Body of pancreas (tissue), 4 donors: ENCODE results near the gene GJA9. TPM values are rescaled to one million over a fixed set of nuclear protein-coding genes. Genes with fewer than 3 reads are reported as not detected.
A peak's percentile ranks its signal among the peaks of the same experiment; 100 is the strongest.

Source experiments
- ATAC-seq: fragments of 150-250 bp; one replicate; pipeline ENCODE4 v1.9.1; 2016
- DNase-seq, 4 donors: peaks; one replicate each; pipeline ENCODE4 v3.0.0-alpha.2; 2019
- H3K27ac ChIP-seq, 4 donors: fragments of 200-600 bp; sonication (generic); 1 replicate in 3 of 4; 2 replicates in 1 of 4; pipeline versions ENCODE4 v1.5.1 to v1.6.1; 2016 to 2019; ENCODE audit warnings: mild to moderate bottlenecking in 1 of 4, mixed read lengths in 1 of 4, moderate library complexity in 1 of 4
- H3K27me3 ChIP-seq, 2 donors: fragments of 200-600 bp; sonication (generic); one replicate each; pipeline ENCODE4 v1.6.0; 2016; ENCODE audit warnings: mild to moderate bottlenecking in 1 of 2
- H3K36me3 ChIP-seq, 2 donors: fragments of 200-600 bp; sonication (generic); replicated peaks in 1 of 2; 2 replicates each; pipeline ENCODE4 v1.5.1; 2016; ENCODE audit warnings: low read depth in 2 of 2; ENCODE audit not compliant: insufficient read depth in 1 of 2
- H3K4me1 ChIP-seq: fragments of 200-600 bp; sonication (generic); one replicate; pipeline ENCODE4 v1.6.0; 2016
- H3K4me3 ChIP-seq, 2 donors: fragments of 200-600 bp; sonication (generic); 1 replicate in 1 of 2; 2 replicates in 1 of 2; pipeline ENCODE4 v1.5.1; 2016 to 2019
- H3K9me3 ChIP-seq, 3 donors: fragments of 200-600 bp; sonication (generic); 1 replicate in 2 of 3; 2 replicates in 1 of 3; pipeline ENCODE4 v1.5.1; 2016
- CTCF ChIP-seq, 7 experiments: fragments of 450-650 bp in 4 of 7; fragments of 200-600 bp in 3 of 7; sonication (generic) in 3 of 7; IDR thresholded peaks; one replicate each; pipeline ENCODE4 v1.5.1; 2016 to 2019; ENCODE audit warnings: antibody characterized with exemption in 7 of 7
- POLR2A ChIP-seq, 3 donors: fragments of 450-650 bp; IDR thresholded peaks; one replicate each; pipeline ENCODE4 v1.6.1; 2016; ENCODE audit warnings: antibody characterized with exemption in 3 of 3, mild to moderate bottlenecking in 2 of 3
- WGBS, 2 donors: methylation state at CpG; one replicate each; pipeline ENCODE4 v1.1.5; 2017; 5-methylcytosine and 5-hydroxymethylcytosine counted together
- intact Hi-C: fragments of 100-400 bp; cut with DNase I; formaldehyde crosslinking; loops from one replicate; pipeline ENCODE4 v1.15.1; 2023
- total RNA-seq, 2 donors: library from RNA; depleted of rRNA; stranded (reverse); fragments of >200 nt; gene quantifications; one replicate each; pipeline ENCODE4 v1.1.0, GENCODE V29; 2016

Gene GJA9
- total RNA-seq, 2 donors from 2014 or later: not detected

GRCh38 chr1:38889589-38889988, 8.2 kb upstream of the GJA9 start:
- Histone ChIP-seq H3K4me1 (no peaks in the 10 kb centered on the region), H3K9me3 (no peaks in the 10 kb centered on the region), H3K4me3 (no peak overlapping the region), H3K36me3 (no peaks in the 10 kb centered on the region), H3K27ac (no peak overlapping the region), H3K27me3 (no peaks in the 10 kb centered on the region)
- WGBS, 2 donors: 70 to 88% methylated on average over 4 to 5 of the region's 5 CpGs
- ATAC-seq (no peak), DNase-seq (no peak)
- TF ChIP-seq POLR2A (IDR thresholded peaks at IDR 0.05) (no peak), CTCF (IDR thresholded peaks at IDR 0.05) (no peak)
- intact Hi-C loops: no loop called here

GRCh38 chr1:38888423-38889333, 7.3 kb upstream of the GJA9 start:
- H3K36me3 ChIP-seq: no peaks in the 10 kb centered on the region
- H3K4me3 ChIP-seq: no peak overlapping the region
- no peaks in the 10 kb centered on the region for H3K27me3 ChIP-seq
- TF ChIP-seq CTCF (IDR thresholded peaks at IDR 0.05) (no peak), POLR2A (IDR thresholded peaks at IDR 0.05) (no peak)
- 81 to 84% methylated on average over 9 of the region's 9 CpGs for WGBS, 2 donors
- intact Hi-C loops: no loop called here
- no peaks in the 10 kb centered on the region for H3K9me3 ChIP-seq
- H3K4me1 ChIP-seq: no peaks in the 10 kb centered on the region
- ATAC-seq (no peak), DNase-seq (no peak)
- no peak overlapping the region for H3K27ac ChIP-seq

DNA sequence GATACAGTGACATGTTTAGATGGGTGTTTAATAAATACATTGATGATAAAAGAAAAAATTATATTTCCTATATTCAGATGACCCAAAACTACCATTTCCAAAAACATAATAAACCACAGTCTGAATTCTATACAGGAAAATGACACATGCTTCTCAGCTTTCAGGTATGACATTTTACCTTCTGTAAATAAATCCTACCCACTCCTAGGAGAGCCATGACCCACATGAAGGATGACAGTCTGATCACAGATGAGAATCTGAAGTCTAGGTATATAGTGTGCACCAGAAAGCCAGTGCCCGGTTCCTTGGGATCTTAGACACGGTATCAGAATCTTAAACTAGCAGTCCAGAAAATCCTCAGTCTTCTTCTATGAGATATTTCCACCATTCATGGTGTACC, 3.7 kb upstream of the GJA9 start:
- ATAC-seq (no peak), DNase-seq (no peak)
- H3K36me3 ChIP-seq: no peaks in the 10 kb centered on the region
- intact Hi-C loops: no loop called here
- no peaks in the 10 kb centered on the region for H3K4me1 ChIP-seq
- no peak overlapping the region for H3K4me3 ChIP-seq
- H3K9me3 ChIP-seq: no peaks in the 10 kb centered on the region
- 87 to 95% methylated on average over 2 of the region's 2 CpGs for WGBS, 2 donors
- H3K27ac ChIP-seq: no peak overlapping the region
- TF ChIP-seq POLR2A (IDR thresholded peaks at IDR 0.05): no peak
- H3K27me3 ChIP-seq: no peaks in the 10 kb centered on the region

- no peaks in the 10 kb centered on the region for H3K36me3 ChIP-seq
- no peak overlapping the region for H3K27ac ChIP-seq
- peaks cover 19% of the 10 kb centered on the region for H3K4me1 ChIP-seq
- intact Hi-C loops: no loop called here
- no peak overlapping the region for H3K4me3 ChIP-seq
- TF ChIP-seq POLR2A (IDR thresholded peaks at IDR 0.05) (no peak), CTCF (IDR thresholded peaks at IDR 0.05) (no peak)
- ATAC-seq: no peak
- H3K27me3 ChIP-seq: no peaks in the 10 kb centered on the region
- 85 to 86% methylated on average over 2 of the region's 2 CpGs for WGBS, 2 donors
- no peaks in the 10 kb centered on the region for H3K9me3 ChIP-seq
- no peak for DNase-seq
Measured at GRCh38 chr1:38875811-38876210, 5.6 kb downstream of the GJA9 start.

GRCh38 chr1:38873027-38873969, 8.1 kb downstream of the GJA9 start, which contains the start of gene MYCBP:
MYCBP (minus strand) TSS chr1:38873348; CDS start chr1:38873305, 43 bp downstream.
- Histone ChIP-seq H3K4me1 (peaks cover 19% of the 10 kb centered on the region), H3K36me3 (no peaks in the 10 kb centered on the region), H3K27me3 (no peaks in the 10 kb centered on the region), H3K4me3 (peak within 1 kb of the TSS; percentile 84 to 85), H3K27ac (peak within 1 kb of the TSS in 3 of 4 donors; percentile 55 to 82 (median 78)), H3K9me3 (no peaks in the 10 kb centered on the region)
- TF ChIP-seq CTCF (IDR thresholded peaks at IDR 0.05): peak in 3 of 7 experiments; percentile 17 to 33 (median 32)
- TF ChIP-seq POLR2A (IDR thresholded peaks at IDR 0.05): peak in 2 of 3 donors; percentile 60 to 68
- peak; percentile 99 for ATAC-seq
- intact Hi-C loops: no loop called here
- DNase-seq: peak; percentile 96 to 97 (median 96)
- WGBS, 2 donors: 0 to 3% methylated on average over 8 to 48 of the region's 69 CpGs
